C4-2B (cell line): Measurements from ENCODE around the gene UCN3.
A peak's percentile ranks its signal among the peaks of the same experiment; 100 is the strongest.

ENCODE experiments used
- H3K27ac ChIP-seq: fragments of 450-650 bp; 2 replicates; pipeline ENCODE4 v1.5.1; 2017
- ZFX ChIP-seq: fragments of 450-650 bp; IDR thresholded peaks from 2 replicates; pipeline ENCODE4 v1.6.1; 2017
- TF ChIP-seq, protein P1 (sequence below): fragments of 450-650 bp; conservative IDR thresholded peaks from 2 replicates; pipeline ENCODE4 v1.5.1; 2017; ENCODE audit warnings: mild to moderate bottlenecking

The UCN3 gene, protein sequence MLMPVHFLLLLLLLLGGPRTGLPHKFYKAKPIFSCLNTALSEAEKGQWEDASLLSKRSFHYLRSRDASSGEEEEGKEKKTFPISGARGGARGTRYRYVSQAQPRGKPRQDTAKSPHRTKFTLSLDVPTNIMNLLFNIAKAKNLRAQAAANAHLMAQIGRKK

DNA sequence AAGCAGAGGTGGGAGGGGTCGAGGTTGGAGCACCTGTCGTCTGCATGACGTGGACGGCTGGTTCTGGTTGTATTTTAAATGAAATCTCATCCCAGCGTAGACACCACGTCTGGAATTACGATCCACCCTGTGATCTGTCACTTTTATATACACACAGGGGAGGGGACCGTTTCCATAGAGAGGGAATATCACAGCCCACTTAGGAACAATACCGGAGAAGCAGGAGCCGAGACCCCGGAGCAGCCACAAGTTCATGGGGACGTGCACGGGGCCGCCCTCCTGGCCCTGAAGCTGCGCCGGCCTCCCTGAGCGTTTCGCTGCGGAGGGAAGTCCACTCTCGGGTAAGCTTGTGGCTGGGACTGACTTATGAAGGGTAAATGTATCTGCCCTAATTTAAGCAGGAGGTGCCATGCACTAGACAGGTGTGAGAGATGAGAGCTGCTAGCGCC, at the start of gene UCN3:
UCN3 (plus strand) TSS at position 77 of the 449 bp plus-strand sequence. CDS start 8,755 bp downstream, outside the sequence.
- no peak within 1 kb of the TSS for H3K27ac ChIP-seq
- TF ChIP-seq ZFX: no peak
- TF ChIP-seq, protein P1, sequence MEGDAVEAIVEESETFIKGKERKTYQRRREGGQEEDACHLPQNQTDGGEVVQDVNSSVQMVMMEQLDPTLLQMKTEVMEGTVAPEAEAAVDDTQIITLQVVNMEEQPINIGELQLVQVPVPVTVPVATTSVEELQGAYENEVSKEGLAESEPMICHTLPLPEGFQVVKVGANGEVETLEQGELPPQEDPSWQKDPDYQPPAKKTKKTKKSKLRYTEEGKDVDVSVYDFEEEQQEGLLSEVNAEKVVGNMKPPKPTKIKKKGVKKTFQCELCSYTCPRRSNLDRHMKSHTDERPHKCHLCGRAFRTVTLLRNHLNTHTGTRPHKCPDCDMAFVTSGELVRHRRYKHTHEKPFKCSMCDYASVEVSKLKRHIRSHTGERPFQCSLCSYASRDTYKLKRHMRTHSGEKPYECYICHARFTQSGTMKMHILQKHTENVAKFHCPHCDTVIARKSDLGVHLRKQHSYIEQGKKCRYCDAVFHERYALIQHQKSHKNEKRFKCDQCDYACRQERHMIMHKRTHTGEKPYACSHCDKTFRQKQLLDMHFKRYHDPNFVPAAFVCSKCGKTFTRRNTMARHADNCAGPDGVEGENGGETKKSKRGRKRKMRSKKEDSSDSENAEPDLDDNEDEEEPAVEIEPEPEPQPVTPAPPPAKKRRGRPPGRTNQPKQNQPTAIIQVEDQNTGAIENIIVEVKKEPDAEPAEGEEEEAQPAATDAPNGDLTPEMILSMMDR: no peak

DNA sequence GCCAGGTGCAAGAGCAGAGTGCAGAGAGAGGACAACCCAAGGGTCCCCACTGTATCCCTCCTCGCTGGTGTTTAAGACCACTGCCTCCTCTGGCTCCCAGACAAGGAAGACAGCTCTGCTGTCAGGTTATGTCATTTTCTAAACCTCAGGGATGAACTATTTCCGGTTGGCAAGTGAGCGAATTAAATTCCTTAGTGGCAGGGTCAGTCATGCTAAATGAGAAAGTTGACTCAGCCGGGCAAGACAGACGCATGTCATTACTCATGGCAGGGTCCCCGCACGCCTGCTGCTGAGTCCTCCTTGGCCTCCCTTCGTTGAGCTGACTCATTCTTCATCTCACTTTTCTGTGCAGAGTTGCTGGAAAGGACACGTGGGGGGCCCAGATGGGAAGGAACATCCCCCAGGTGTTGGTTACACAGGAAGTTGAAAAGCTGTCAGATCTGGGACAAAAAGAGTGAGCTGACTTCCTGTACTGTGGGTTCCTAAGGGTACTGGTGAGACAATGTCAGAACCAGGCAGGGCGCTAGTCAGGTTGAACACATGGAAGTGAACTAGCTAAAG, 47.1 kb upstream of the UCN3 start:
- H3K27ac ChIP-seq: no peak overlapping the region
- TF ChIP-seq, protein P1: no peak
- no peak for TF ChIP-seq ZFX

DNA sequence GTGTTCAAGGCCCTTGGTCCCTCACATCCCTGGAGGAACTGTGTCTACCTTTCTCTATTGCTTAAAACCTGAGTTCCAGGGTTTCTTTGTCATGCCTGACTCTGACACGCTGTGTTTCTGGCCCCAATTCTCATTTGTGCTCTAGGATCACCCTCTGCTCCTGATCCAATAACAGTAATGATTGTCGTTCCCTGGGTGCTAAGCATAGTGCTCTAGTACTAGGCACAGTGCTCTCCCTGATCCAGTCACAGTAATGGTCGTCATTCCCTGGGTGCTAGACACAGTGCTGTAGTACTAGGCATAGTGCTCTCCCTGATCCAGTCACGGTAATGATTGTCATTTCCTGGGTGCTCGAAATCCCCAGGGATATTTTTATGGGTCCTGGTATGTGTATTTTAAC, 46.6 kb upstream of the UCN3 start:
- 0 out of 2 replicates have a peak, but pooled peaks have one; percentile 15 for TF ChIP-seq ZFX
- TF ChIP-seq, protein P1: no peak
- H3K27ac ChIP-seq: no peak overlapping the region

DNA sequence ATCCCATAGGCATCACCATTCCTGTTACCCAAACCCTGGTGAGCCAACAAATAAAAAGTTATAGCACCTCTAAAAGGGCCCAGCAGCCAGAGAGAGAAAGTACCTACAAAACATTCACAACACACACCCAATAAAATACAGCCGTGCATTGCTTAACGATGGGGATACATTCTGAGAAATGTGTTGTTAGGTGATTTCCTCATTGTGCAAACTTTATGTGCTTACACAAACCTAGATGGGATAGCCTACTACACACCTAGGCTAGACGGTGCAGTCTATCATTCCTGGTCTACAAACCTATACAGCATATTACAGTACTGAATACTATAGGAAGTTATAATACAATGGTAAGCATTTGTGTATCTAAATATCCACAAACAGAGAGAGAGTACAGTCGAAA, 44.9 kb upstream of the UCN3 start:
- TF ChIP-seq ZFX: no peak
- TF ChIP-seq, protein P1: no peak
- no peak overlapping the region for H3K27ac ChIP-seq

DNA sequence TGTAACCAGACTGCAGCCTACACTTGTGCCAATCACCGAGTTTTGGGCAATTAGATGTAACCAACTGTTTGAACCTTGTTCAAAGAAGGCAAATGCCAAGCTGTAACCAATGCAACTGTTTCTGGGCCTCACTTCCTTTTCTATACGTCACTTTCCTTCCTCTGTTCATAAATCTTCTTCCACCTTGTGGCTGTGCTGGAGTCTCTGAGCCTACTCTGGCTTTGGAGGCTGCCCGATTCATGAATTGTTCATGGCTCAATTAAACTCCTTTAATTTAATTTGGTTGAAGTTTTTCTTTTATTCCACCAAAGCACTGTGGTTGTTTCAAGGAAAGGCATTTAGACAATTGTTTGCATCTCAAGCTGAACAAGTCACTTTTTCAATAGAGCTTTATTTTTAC, 43.5 kb upstream of the UCN3 start:
- TF ChIP-seq, protein P1: no peak
- no peak for TF ChIP-seq ZFX
- no peak overlapping the region for H3K27ac ChIP-seq

DNA sequence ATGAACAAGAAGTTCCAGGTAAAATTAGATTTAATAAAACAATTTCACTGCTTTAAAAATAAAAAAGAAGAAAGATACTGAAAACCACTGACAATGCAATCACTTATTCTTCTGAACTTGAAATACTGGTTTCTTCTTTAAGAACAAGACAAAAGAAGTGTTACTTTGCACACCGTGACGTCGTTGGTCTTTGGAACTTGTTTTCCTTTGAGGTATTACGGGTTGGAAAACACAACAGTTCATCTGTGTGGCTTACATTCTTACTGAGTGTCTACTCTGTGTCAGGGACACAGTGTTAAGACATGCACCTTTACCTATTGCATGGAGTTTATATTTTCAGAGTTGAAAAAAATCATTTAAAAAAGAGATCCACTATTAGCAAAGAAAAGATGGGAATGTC, 41.3 kb upstream of the UCN3 start:
- no peak overlapping the region for H3K27ac ChIP-seq
- no peak for TF ChIP-seq ZFX
- TF ChIP-seq, protein P1: no peak

DNA sequence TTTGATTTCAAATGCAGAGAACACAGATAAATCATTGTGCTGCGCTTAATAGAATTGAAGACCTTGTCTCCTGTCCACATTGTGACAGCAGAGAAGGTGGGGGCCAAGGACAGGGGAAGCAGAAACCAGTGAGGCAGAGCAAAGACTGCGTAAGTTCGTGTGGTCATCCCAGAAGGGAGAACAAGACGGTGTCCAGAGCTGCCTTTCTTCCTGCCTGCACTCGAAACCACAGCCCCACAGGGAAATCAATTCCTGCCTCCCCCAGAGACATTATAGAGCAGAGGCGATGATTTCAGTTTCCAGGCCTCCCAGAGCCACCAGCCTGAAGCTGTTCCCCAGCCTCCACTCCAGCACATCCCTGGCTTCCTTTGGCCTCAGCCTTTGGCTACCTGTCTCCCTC, 39.7 kb upstream of the UCN3 start:
- TF ChIP-seq, protein P1: no peak
- TF ChIP-seq ZFX: no peak
- H3K27ac ChIP-seq: no peak overlapping the region
